Cortex of kidney (tissue), 1 donor: ENCODE data around the gene KCTD5.

Source experiments
- DNase-seq: peaks from one replicate; lab custom pipeline; 2025; lab: John Stamatoyannopoulos, UW

The KCTD5 gene

DNA sequence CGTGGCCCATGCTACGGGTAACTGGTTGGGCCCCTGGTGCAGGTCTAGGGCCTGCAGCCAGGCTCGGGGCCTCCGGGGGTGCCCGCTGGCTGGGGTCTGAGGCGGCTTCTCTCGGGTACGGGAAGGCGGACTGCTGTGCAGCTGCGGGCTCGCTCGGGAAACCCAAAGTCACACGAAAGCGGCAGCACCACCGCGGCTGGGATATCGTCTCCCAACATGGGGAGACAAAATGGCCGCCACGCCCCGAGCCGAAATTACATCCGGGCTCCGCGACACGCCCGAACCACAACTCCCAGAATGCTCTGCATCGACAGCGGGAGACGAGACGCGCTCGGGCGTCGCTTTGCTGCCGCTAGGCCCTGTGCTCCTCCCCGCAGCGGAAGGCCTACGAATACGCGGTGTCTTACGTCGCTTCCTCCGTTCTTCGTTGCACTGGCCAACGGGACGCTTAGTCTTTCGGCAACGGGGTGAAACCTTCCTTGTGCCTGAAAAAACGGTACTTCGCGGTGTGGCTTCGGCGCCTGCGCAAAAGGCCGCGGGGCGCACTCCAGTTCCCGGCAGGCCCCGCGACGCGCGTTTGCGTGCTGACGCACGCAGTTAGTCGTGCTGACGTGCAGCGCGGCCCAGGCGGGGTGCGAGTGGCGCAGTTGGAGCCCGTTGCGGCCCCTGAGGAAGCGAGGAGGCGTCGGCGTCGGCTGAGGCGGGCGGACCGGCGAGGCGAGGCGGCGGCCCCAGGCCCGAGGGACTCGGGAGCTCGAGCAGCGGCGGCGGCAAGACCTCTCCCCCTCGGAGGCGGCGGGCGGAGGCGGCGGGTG lies 69.9 kb downstream of the KCTD5 start, which contains the start of gene SRRM2:
TSS of gene SRRM2 (plus strand) at position 604 of the 815 bp plus-strand sequence. CDS start 3,727 bp downstream, outside the sequence.
- DNase-seq, result peak; percentile 65

DNA sequence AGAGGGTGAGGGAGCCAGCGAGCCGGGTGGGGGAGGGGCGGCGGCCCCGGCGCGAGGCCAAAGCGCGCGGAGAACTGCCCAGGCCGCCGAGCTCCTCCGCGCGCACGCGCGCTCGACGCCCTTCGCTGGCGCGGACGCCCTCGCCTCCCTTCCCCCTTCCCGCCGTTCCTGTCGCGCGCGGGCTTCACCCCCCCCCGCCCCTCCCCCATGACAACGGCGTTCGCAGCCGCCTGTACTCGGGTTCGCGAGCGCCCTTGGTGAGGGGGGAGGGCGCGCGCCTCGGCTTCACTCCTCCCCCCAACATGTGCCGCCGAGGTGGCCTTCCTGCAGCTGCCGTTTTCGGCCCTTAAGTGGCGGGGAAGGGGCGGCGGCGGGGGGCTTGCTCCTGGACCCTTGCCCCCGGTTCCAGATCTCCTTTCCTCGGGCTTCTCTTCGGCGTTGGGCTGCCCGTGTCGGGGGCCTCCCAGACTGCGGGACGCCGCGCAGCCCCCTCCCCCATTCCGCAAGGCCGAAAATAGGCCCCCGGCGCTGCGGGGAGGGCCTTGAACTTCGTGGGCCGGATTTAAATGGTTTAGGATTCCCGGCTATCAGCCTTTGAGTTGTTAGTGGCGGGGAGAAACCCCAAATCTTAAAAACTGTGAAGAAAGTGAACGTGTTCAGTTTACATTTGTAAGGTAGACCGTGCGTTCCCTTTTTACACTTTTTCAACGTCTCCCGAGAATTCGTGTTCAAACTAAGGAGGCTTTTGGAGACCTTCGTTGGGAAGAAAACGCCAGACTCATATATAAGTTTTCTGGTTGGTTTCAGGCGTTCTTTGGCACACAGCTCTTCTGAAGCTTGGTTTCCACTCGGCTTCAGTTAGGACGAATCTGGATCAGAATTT lies 70.8 kb downstream of the KCTD5 start:
- DNase-seq, result no peak

DNA sequence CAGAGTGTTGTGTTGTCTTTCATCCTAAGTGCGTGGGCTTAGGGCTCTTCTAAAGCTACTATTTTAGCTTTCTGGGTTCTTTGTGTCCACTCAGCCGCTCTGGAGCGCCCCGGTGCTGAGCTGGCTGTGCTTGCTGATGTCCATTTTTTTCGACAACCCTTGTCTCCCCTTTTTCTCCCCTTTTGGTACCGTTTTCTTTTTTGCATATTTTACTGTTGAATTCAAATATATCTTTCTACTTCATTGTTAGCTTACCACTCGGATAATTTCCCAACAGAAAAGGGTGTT lies 71.4 kb downstream of the KCTD5 start:
- DNase-seq, result no peak

DNA sequence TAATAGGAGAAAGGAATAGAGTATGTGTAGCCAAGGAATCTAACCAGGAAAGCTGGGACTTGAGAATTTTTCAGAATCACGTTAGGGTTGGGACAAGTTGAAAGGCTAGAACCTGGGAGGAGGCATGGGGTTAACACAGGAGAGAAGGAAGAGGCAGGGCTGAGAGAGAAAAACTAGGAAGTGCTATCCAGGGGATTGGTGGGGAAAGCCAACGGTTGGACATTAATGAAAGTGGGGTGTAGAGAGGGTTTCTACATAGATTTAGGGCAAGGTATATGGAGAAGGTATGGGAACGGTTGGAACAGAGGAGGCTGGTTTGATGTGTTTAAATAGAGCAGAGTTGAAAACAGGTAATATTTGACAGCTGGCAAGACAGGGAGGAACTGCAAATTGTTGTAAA lies 72.8 kb downstream of the KCTD5 start:
- DNase-seq, result no peak

DNA sequence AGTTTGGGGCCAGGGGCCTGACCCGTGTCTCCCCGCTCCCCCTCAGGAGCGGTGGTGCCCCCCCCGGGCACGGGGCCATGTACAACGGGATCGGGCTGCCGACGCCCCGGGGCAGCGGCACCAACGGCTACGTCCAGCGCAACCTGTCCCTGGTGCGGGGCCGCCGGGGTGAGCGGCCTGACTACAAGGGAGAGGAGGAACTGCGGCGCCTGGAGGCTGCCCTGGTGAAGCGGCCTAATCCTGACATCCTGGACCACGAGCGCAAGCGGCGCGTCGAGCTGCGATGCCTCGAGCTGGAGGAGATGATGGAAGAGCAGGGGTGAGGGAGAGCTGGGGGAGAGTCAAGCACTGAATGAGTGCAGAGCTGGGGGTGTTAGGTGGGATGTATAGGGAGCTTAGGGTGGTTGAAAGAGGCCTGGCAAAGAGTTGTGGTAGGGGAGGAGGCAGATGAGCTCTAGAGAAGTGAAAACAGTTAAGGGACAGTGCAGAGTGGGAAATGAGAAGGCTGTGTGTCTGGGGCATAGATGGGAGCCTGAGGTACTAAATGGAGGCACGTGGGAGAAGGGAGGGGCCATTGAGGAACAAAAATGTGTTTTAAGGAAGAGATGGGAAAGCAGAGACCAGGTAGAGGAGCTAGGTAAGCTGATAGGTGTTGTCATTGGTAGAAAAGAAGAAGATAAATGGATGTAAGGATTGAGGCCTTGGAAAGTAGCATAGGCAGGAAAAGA lies 74.1 kb downstream of the KCTD5 start:
- DNase-seq, result no peak

DNA sequence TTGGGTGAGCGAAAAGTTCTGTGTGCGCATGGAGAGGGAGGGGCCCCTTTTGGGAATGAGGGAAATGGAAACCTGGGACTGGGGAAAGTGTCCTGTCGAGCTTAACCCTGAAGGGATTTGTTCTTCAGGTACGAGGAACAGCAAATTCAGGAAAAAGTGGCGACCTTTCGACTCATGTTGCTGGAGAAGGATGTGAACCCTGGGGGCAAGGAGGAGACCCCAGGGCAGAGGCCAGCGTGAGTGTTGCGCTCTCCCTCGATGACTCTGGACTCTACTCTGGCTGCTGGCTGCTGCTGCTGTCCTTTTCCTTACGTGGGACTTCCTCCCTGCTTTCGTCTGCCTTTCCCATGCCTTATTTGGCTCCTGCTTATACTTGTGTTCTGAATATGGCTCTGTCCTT lies 75.0 kb downstream of the KCTD5 start:
- DNase-seq, result no peak
